HEK293T (cell line): ENCODE data around the gene HSPBP1.

ENCODE experiments used
- ARNT ChIP-seq: fragments of 450-650 bp; IDR thresholded peaks from 2 replicates; pipeline ENCODE4 v1.6.1; 2017; ENCODE audit warnings: mild to moderate bottlenecking
- BHLHE40 ChIP-seq: fragments of 450-650 bp; IDR thresholded peaks from 2 replicates; pipeline ENCODE4 v1.6.1; 2016; ENCODE audit warnings: mild to moderate bottlenecking, moderate library complexity, borderline replicate concordance
- CTBP1 ChIP-seq: fragments of 450-650 bp; IDR thresholded peaks from 2 replicates; pipeline ENCODE4 v1.6.1; 2016; ENCODE audit warnings: borderline replicate concordance
- FOXA1 ChIP-seq: fragments of 450-650 bp; IDR thresholded peaks from 2 replicates; pipeline ENCODE4 v1.6.1; 2016; ENCODE audit warnings: mild to moderate bottlenecking
- FOXK2 ChIP-seq: fragments of 450-650 bp; IDR thresholded peaks from 2 replicates; pipeline ENCODE4 v1.6.1; 2016; ENCODE audit warnings: mild to moderate bottlenecking
- FOXM1 ChIP-seq: fragments of 450-650 bp; IDR thresholded peaks from 2 replicates; pipeline ENCODE4 v1.6.1; 2017; ENCODE audit warnings: mild to moderate bottlenecking, borderline replicate concordance
- L3MBTL2 ChIP-seq: fragments of 450-650 bp; conservative IDR thresholded peaks from 2 replicates; pipeline ENCODE4 v1.6.1; 2016; ENCODE audit warnings: mild to moderate bottlenecking
- LEF1 ChIP-seq: fragments of 450-650 bp; IDR thresholded peaks from 2 replicates; pipeline ENCODE4 v1.6.1; 2017; ENCODE audit warnings: mild to moderate bottlenecking, borderline replicate concordance
- SP1 ChIP-seq: fragments of 450-650 bp; IDR thresholded peaks from 2 replicates; pipeline ENCODE4 v1.6.1; 2017
- SUZ12 ChIP-seq: fragments of 450-650 bp; IDR thresholded peaks from 2 replicates; pipeline ENCODE4 v1.6.1; 2016; ENCODE audit warnings: mild to moderate bottlenecking

GRCh38 chr19:55246462-55247451 lies 33.2 kb downstream of the HSPBP1 start:
- no peak for TF ChIP-seq ARNT
- no peak for TF ChIP-seq SP1
- TF ChIP-seq BHLHE40: no peak
- TF ChIP-seq FOXK2: no peak
- TF ChIP-seq LEF1: no peak
- no peak for TF ChIP-seq CTBP1
- TF ChIP-seq FOXA1: no peak
- TF ChIP-seq FOXM1: no peak
- TF ChIP-seq SUZ12: no peak
- no peak for TF ChIP-seq L3MBTL2
